Activated B cell treated with CpG ODN at 0.5 μM for 24 hours (primary cell): ENCODE measurements around the gene CHRNE. TPM values are rescaled to one million over a fixed set of nuclear protein-coding genes. Genes with fewer than 3 reads are reported as not detected.

Source experiments
- ATAC-seq: fragments of 200-7000 bp; cut with Tn5 transposase; one replicate; pipeline ENCODE4 v1.10.0; 2021; ENCODE audit warnings: low read depth, mild to moderate bottlenecking, moderate library complexity
- CTCF ChIA-PET: fragments of 350-600 bp; sonication (Branson Sonifier 250); formaldehyde crosslinking; loops from one replicate; lab custom pipeline; 2021; ENCODE audit warnings: antibody characterized with exemption; lab: Charles Lee
- POLR2A ChIA-PET: fragments of 350-600 bp; sonication (Branson Sonifier 250); formaldehyde crosslinking; loops from one replicate; lab custom pipeline; 2021; ENCODE audit warnings: antibody characterized with exemption; lab: Charles Lee
- DNase-seq: peaks from one replicate; pipeline ENCODE4 v3.0.0; 2022
- H3K27ac Mint-ChIP-seq: one replicate; pipeline ENCODE4 v1.8.0; 2020; ENCODE audit warnings: mixed read lengths
- H3K27me3 Mint-ChIP-seq: one replicate; pipeline ENCODE4 v1.8.0; 2021; ENCODE audit warnings: mixed read lengths
- H3K36me3 Mint-ChIP-seq: one replicate; pipeline ENCODE4 v1.8.0; 2021; ENCODE audit warnings: low read depth, mixed read lengths
- H3K4me1 Mint-ChIP-seq: one replicate; pipeline ENCODE4 v1.8.0; 2021; ENCODE audit warnings: mixed read lengths
- H3K4me3 Mint-ChIP-seq: one replicate; pipeline ENCODE4 v1.8.0; 2020; ENCODE audit warnings: mild to moderate bottlenecking, mixed read lengths
- H3K9me3 Mint-ChIP-seq: one replicate; pipeline ENCODE4 v1.8.0; 2020; ENCODE audit warnings: mixed read lengths
- intact Hi-C: fragments of 100-400 bp; cut with micrococcal nuclease; formaldehyde crosslinking; loops from one replicate; pipeline ENCODE4 v1.15.1; 2024
- total RNA-seq: library from RNA; stranded (reverse); gene quantifications from 2 replicates; pipeline ENCODE4 v1.2.3, GENCODE V29; 2022
- TF ChIP-seq, protein P1 (sequence below): fragments of 200-600 bp; IDR thresholded peaks from one replicate; pipeline ENCODE4 v1.8.0; 2022; ENCODE audit warnings: antibody characterized with exemption, mild to moderate bottlenecking

The CHRNE gene
- total RNA-seq, 1 donor from 2014 or later: 0.38 TPM

GRCh38 chr17:4884489-4884888 lies 18.4 kb downstream of the CHRNE start:
- ChIA-PET POLR2A (no interaction called here), CTCF (interaction anchor here (0.8 kb wide), 1 partner anchor 318 kb away, joined by 3 read pairs; no protein-coding TSS in a partner anchor)
- H3K9me3 Mint-ChIP-seq: no peaks in the 10 kb centered on the region
- no peak for DNase-seq
- intact Hi-C loops: no loop called here
- no peak for ATAC-seq
- no peaks in the 10 kb centered on the region for H3K27me3 Mint-ChIP-seq
- peaks cover 57% of the 10 kb centered on the region for H3K36me3 Mint-ChIP-seq
- TF ChIP-seq, protein P1, sequence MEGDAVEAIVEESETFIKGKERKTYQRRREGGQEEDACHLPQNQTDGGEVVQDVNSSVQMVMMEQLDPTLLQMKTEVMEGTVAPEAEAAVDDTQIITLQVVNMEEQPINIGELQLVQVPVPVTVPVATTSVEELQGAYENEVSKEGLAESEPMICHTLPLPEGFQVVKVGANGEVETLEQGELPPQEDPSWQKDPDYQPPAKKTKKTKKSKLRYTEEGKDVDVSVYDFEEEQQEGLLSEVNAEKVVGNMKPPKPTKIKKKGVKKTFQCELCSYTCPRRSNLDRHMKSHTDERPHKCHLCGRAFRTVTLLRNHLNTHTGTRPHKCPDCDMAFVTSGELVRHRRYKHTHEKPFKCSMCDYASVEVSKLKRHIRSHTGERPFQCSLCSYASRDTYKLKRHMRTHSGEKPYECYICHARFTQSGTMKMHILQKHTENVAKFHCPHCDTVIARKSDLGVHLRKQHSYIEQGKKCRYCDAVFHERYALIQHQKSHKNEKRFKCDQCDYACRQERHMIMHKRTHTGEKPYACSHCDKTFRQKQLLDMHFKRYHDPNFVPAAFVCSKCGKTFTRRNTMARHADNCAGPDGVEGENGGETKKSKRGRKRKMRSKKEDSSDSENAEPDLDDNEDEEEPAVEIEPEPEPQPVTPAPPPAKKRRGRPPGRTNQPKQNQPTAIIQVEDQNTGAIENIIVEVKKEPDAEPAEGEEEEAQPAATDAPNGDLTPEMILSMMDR: no peak
- no peak overlapping the region for H3K4me3 Mint-ChIP-seq
- H3K4me1 Mint-ChIP-seq: peaks cover 10% of the 10 kb centered on the region
- no peak overlapping the region for H3K27ac Mint-ChIP-seq

DNA sequence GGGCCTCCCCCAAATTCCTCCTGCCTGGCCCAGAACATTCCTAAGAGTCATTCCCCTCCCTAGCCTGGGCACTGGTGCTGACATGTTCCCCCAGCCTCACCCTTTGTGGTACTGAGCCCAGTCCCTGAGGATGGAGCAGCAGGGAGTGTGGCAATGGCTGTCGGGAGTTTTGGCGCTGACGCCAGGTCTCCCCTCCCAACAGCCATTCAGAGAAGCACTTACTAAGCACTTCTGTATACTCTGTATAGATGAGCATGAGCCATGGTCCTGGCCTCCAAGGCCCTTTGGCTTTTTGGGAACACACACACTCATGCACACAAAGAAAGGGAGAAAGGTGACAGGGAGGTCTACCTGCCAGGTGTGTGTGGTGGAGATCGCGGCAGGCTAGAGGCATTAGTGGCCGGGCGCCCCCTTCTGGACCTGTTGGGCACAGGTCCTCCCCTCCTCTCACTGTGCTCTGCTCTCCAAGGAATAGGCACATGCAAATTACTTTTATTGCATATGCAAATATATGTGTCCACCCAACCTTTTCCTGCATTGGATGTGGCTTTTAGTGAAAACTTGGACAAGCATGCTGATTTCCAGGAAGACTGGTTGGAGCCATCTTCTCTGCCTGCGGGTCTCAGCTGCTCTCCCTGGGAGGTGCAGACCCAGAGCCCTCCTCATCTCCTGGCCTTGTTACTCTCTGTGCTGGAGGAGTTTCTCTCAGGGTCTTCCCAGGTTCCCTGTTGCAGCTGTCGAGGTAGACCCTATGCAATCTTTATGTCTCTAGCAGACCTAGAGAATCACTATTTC lies 20.9 kb downstream of the CHRNE start:
- TF ChIP-seq, protein P1: peak; percentile 45
- Mint-ChIP-seq H3K9me3 (no peaks in the 10 kb centered on the region), H3K4me1 (peaks cover 6% of the 10 kb centered on the region), H3K36me3 (peaks cover 60% of the 10 kb centered on the region), H3K27ac (no peak overlapping the region), H3K4me3 (no peak overlapping the region), H3K27me3 (no peaks in the 10 kb centered on the region)
- intact Hi-C loops: loop anchor here (1.0 kb wide), 4 partner anchors 74 to 172 kb away; partner anchors contain the start of genes ARRB2 and MED11
- ATAC-seq: peak; percentile 93
- POLR2A ChIA-PET: interaction anchor here (0.8 kb wide), 1 partner anchor 150 kb away, joined by 3 read pairs; the partner anchor contains the start of gene MED11
- DNase-seq: peak; percentile 50
- CTCF ChIA-PET: interaction anchor here (0.7 to 2.0 kb wide), 8 partner anchors 21 to 315 kb away, joined by 3 to 7 read pairs (median 3); partner anchors contain the start of genes CHRNE and MED11

- Mint-ChIP-seq H3K27ac (no peak overlapping the region), H3K27me3 (no peaks in the 10 kb centered on the region), H3K9me3 (no peaks in the 10 kb centered on the region), H3K4me3 (no peak overlapping the region), H3K36me3 (peaks cover 56% of the 10 kb centered on the region), H3K4me1 (peaks cover 6% of the 10 kb centered on the region)
- TF ChIP-seq, protein P1: no peak
- no peak for DNase-seq
- ChIA-PET POLR2A (interaction anchor here (0.8 kb wide), 1 partner anchor 149 kb away, joined by 3 read pairs; the partner anchor contains the start of gene MED11), CTCF (interaction anchor here (1.0 to 1.3 kb wide), 6 partner anchors 9 to 313 kb away, joined by 3 to 4 read pairs (median 3); partner anchors contain the start of genes ARRB2 and CHRNE)
- ATAC-seq: no peak
- intact Hi-C loops: no loop called here
Measured at GRCh38 chr17:4880857-4881256, 22.0 kb downstream of the CHRNE start.

DNA sequence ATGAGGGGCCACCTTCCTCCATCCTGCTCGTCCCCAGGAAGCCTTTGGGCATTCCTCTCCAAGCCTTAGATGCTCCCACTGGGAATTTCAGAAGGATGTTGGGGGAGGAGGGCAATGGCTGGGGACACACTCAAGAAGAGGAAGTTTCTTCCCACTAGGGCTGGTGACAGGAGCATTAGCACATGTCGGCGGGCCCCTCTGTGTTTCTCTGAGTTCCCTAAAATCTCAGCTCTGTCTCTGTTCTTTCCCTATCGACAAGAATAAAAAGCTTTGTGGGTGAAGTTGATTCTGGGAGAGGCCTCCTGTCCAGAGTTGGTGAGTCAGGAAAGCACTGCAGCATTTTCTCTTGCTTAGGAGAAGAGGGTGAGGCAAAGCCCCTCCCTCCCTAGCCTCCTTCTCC lies 23.3 kb downstream of the CHRNE start:
- H3K4me3 Mint-ChIP-seq: no peak overlapping the region
- no peak for DNase-seq
- H3K27me3 Mint-ChIP-seq: no peaks in the 10 kb centered on the region
- ATAC-seq: no peak
- intact Hi-C loops: no loop called here
- H3K36me3 Mint-ChIP-seq: peaks cover 46% of the 10 kb centered on the region
- peaks cover 6% of the 10 kb centered on the region for H3K4me1 Mint-ChIP-seq
- ChIA-PET POLR2A (interaction anchor here (0.6 kb wide), 1 partner anchor 268 kb away, joined by 4 read pairs; no protein-coding TSS in a partner anchor), CTCF (interaction anchor here (1.0 kb wide), 1 partner anchor 170 kb away, joined by 3 read pairs; no protein-coding TSS in a partner anchor)
- TF ChIP-seq, protein P1: no peak
- H3K9me3 Mint-ChIP-seq: no peaks in the 10 kb centered on the region
- no peak overlapping the region for H3K27ac Mint-ChIP-seq

DNA sequence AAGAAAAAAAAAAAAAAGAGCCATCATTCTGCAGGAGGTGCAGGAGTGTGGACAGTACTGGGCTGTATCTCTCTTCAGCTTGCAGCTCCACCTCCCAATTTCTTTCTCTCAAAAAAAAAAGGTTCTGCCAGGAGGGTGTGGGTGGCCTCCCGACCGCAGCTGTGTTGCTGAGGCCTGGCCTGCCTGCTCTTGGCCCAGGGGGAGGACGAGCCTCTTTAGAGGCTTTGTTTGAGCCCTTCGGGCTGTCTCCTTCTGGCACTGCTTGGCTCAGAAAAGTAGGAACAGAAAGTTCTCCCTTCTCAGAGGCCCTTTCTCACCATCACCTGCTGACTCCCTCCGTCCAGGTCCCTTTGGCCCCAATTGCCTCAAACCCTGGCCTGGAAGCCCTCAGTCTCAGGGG lies 25.8 kb downstream of the CHRNE start:
- peaks cover 43% of the 10 kb centered on the region for H3K36me3 Mint-ChIP-seq
- intact Hi-C loops: no loop called here
- ATAC-seq (no peak), DNase-seq (no peak)
- peaks cover 3% of the 10 kb centered on the region for H3K4me1 Mint-ChIP-seq
- TF ChIP-seq, protein P1: no peak
- H3K27ac Mint-ChIP-seq: no peak overlapping the region
- H3K27me3 Mint-ChIP-seq: no peaks in the 10 kb centered on the region
- POLR2A ChIA-PET: no interaction called here
- no peak overlapping the region for H3K4me3 Mint-ChIP-seq
- CTCF ChIA-PET: no interaction called here
- H3K9me3 Mint-ChIP-seq: no peaks in the 10 kb centered on the region
